Measurements from ENCODE around the gene KNTC1.
"Not testable (repeated sequence)": the region's sequence is repeated elsewhere in the genome, so short reads cannot be mapped to it uniquely, and the experiment has no call there.

Gene KNTC1

DNA sequence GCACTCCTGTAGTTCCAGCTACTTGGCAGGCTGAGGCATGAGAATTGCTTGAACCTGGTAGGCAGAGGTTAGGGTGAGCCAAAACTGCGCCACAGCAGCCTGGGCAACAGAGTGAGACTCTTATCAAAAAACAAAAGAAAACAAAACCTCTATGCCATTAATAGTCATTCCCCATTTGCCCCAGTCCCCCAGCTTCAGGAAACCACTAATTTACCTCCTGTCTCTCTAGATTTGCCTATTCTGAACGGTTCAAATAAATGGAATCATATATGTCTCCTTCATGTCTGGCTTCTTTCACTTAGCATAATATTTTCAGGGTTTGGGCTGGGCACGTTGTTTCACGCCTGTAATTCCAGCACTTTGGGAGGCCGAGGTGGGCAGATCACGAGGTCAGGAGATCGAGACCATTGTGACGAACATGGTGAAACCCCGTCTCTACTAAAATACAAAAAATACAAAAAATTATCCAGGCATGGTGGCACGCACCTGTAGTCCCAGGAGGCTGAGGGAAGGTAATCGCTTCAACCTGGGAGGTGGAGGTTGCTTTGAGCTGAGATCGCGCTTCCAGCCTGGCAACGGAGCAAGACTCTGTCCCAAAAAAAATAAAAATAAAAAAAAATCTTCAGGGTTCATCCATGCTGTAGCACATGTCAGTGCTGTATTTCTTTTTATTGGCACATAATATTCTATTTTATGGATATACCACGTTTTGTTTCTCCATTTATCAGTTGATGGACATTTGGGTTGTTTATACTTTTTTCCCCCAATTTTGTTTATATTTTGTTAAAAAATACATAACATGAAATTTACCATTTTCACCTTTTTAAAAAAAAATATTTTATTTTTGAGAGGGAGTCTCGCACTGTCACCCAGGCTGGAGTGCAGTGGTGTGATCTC lies 31.9 kb downstream of the KNTC1 start:
- DNase-seq (ENCODE audit: low read depth, low spot score): no peak

DNA sequence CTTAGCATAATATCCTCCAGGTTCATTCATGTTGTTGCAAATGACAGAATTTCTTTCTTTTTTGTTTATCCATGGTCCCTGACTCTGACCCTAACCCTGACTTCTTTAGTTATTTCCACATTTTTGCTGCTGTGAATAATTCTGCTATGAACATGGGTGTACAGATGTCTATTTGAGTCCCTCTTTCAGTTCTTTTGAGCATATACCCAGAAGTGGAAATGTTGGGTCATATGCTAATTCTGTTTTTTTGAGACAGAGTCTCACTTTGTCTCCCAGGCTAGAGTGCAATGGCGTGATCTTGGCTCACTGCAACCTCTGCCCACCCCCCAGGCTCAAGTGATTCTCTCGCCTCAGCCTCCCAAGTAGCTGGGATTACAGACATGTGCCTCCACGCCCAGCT lies 33.1 kb downstream of the KNTC1 start:
- DNase-seq (ENCODE audit: low read depth, low spot score): no peak

DNA sequence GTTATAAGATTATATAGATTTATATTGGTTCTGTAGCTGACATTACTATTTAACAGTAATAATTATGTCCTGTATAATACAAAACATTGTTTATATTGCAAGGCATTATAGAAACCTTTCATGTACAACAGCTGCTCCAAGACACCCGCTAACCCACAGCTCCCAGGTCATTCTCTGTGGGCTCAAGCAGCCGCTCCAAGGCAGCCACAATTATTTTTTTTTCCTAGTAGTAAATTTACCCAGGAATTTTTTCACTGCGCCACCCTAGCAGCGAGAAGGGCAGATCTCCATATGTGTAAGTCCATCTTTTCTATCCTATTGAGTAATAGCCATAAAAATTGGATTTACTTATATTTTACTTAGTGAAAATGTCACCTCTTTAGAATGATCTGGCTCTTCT lies 36.3 kb downstream of the KNTC1 start:
- DNase-seq (ENCODE audit: low read depth, low spot score): no peak

DNA sequence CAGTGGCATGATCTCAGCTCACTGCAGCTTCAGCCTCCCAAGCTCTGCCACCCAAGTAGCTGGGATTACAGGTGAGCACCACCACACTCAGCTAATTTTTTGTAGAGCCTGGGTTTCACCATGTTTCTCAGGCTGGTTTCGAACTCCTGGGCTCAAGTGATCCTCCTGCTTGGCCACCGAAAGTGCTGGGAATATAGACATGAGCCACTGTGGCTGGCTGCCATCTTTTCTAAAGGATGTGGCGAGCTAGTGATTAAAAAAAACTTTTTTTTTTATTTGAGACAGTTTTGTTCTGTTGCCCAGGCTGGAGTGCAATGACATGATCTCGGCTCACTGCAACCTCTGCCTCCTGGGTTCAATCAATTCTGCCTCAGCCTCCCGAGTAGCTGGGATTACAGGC lies 39.8 kb downstream of the KNTC1 start:
- DNase-seq (ENCODE audit: low read depth, low spot score): not testable (repeated sequence)

DNA sequence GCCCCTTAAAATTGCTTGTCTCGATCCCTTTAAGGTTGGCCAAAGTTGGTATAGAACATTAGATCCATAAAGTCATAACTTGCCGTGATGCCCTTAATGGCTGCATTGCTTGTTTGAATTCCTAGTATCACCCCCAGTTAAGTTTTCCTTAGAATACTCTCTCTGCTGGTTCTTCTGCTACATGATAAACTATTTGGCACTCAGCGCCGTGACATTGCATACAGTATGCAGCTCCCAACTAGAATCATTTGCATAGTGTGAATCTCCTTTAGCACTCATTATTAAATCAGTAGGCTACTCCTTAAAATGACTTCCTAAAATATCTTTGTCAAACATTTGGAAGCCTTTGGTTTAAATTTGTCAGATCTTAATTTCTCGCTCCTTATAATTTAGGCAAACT lies 42.2 kb downstream of the KNTC1 start:
- no peak for DNase-seq (ENCODE audit: low read depth, low spot score)

DNA sequence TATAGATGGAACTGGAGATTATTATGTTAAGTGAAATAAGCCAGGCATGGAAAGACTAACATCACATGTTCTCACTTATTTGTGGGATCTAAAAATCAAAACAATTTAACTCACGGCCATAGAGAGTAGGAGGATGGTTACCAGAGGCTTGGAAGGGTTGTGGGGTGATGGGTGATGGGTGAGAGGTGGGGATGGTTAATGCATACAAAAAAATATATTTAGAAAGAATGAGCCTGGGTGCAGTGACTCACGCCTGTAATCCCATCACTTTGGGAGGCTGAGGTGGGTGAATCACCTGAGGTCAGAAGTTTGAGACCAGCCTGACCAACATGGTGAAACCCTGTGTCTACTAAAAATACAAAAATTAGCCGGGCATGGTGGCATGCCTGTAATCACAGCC lies 43.0 kb downstream of the KNTC1 start:
- not testable (repeated sequence) for DNase-seq (ENCODE audit: low read depth, low spot score)

DNA sequence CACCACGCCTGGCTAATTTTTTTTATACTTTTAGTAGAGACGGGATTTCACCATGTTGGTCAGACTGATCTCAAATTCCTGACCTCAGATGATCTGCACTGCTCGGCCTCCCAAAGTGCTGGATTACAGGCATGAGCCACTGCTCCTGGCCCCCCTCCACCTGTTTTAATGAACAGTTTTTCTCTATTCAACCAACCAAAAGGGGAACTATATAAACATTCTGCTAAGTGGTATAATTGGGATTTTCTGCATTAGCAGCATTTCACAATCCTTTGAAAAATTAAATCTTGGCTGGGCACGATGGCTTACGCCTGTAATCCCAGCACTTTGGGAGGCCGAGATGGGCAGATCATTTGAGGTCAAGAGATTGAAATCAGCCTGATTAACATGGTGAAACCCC lies 44.8 kb downstream of the KNTC1 start:
- no peak for DNase-seq (ENCODE audit: low read depth, low spot score)

DNA sequence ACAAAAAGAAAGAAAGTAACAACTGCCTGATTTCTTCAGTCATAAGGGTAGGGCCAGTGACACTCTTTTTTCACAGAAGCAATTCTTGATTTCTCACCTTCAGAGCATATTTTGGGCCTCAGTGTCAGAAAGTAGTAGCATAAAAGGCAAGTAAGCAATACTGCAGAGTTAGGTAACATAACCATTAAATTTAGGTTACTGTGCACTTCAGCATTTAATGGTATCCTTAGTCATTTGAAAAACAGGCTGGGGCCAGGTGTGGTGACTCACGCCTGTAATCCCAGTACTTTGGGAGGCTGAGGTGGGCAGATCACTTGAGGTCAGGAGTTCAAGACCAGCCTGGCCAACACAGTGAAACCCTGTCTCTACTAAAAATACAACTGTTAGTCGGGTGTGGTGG lies 56.2 kb downstream of the KNTC1 start:
- not testable (repeated sequence) for DNase-seq (ENCODE audit: low read depth, low spot score)

DNA sequence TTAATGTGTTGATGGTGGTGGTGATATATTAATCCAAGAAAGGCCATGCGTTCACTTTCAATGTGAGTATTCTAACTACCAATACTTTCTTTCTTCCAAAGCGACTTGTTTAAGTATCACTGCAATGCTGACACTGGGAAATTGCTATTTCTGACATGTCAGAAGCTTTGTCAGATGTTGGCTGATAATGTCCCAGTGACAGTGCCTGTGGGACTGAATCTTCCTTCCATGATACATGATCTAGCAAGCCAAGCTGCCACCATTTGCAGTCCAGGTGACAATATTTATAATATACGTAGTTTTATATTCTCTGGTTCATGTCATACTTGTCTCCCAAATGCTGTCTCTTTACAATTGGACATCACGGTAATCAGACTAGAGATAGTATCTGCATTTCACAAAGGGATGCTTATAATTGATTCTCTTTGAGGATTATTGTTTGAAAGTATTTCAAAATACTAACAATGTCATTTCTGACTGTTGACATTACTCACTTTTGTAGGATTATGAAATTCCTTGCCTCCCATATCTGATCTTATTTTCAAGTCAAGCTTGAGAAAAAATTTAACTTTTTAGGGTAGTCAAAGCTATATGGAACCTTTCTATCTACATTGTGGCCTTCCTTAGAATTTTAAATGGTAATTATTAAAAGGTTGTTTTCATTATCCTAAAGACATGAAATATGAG lies 57.3 kb downstream of the KNTC1 start:
- no peak for DNase-seq (ENCODE audit: low read depth, low spot score)

DNA sequence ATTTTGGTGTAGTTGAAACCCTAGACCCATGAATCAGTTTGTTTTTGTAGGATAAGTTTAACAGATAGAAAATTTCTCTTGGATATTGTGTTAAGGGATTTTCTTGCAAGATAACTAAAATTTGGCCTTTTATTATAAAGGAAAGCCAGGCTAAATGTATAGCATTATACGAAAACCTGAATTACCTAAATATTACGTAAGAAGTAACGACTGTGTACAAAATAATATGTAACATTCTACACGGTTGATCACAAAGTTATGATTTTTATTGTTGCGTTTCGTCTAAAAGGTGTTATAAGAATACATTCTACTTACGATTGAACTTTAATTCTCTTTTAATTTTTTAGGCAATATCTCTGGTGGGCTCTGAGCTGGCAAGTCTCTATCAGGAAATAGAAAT lies 63.9 kb downstream of the KNTC1 start:
- no peak for DNase-seq (ENCODE audit: low read depth, low spot score)

DNA sequence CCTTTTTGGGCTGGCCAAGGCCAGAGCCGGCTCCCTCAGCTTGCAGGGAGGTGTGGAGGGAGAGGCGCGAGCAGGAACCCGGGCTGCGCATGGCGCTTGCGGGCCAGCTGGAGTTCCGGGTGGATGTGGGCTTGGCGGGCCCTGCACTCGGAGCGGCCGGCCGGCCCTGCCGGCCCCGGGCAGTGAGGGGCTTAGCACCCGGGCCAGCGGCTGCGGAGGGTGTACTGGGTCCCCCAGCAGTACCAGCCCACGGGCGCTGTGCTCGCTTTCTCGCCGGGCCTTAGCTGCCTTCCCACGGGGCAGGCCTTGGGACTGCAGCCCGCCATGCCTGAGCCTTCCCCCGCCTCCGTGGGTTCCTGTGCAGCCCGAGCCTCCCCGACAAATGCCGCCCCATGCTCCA lies 64.9 kb downstream of the KNTC1 start:
- DNase-seq (ENCODE audit: low read depth, low spot score): not testable (repeated sequence)

DNA sequence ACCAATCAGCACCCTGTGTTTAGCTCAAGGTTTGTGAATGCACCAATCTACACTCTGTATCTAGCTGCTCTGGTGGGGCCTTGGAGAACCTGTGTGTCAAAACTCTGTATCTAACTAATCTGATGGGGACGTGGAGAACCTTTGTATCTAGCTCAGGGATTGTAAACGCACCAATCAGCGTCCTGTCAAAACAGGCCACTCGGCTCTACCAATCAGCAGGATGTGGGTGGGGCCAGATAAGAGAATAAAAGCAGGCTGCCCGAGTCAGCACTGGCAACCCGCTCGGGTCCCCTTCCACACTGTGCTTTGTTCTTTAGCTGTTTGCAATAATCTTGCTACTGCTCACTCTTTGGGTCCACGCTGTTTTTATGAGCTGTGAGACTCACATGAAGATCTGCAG lies 65.5 kb downstream of the KNTC1 start:
- DNase-seq (ENCODE audit: low read depth, low spot score): not testable (repeated sequence)

DNA sequence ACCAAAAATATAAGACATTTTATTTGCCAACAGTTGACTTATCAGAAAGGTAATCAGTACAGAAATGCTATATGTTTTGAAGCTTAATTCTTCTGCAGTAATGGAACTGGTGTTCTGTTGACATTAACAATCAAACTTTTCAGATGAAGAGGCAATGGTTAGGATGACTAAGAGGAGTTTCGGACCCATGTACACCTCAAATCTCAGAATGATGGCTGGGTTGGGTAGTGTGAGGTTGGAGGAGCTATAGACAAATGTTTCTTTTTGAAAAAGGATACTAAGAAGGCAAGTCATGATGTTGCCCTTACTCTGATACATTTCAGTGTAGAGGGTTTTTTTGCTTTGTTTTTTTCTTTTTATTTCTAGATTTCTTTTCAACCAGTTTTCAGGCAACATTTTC lies 66.9 kb downstream of the KNTC1 start:
- no peak for DNase-seq (ENCODE audit: low read depth, low spot score)

DNA sequence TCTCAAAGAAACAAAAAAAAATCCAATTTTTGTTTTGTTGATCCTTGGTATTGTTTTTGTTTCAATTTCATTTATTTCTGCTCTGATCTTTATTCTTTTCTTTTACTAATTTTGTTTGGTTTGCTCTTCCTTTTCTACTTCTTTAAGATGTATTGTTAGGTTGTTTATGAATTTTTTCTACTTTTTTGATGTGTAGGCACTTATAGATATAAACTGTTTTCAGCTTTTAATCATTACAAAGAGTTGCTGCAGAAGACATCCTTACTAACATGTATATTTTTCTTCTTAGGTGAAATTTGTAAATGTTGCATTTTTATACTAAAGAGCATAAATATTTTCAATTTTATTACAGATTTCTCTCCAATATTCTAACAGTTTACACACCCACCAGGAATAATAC lies 69.8 kb downstream of the KNTC1 start:
- DNase-seq (ENCODE audit: low read depth, low spot score): no peak

DNA sequence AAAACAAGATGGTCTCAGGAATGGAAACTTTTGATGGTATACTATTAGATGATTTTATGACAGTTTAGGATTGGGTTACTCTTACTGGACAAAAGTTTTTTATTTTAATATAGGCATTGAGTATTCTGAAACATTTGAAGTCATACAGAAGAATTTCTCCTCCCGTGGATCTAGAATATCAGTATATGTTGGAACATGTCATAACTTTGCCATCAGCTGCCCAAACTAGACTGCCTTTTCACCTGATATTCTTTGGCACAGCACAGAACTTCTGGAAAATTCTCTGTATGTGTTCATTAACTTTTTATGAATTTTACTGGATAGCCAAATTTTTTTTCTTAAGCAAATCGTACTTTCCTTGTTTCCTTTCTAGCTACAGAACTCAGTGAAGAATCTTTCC lies 75.4 kb downstream of the KNTC1 start:
- DNase-seq (ENCODE audit: low read depth, low spot score): no peak

DNA sequence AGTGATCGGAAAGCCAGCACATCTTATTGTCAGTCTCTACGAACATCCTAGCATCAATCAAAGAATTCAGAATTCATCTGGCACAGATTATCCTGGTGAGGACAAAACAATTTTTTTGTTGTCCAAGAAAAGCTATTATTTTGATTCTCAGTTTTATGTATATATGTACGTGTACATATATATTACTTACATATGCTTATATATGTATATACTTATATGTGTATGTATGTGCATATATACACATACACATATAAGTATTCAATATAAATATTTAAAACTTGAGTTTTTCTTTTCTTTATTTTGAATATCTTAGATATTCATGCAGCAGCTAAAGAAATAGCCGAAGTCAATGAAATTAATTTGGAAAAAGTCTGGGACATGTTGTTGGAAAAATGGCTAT lies 77.9 kb downstream of the KNTC1 start:
- no peak for DNase-seq (ENCODE audit: low read depth, low spot score)

DNA sequence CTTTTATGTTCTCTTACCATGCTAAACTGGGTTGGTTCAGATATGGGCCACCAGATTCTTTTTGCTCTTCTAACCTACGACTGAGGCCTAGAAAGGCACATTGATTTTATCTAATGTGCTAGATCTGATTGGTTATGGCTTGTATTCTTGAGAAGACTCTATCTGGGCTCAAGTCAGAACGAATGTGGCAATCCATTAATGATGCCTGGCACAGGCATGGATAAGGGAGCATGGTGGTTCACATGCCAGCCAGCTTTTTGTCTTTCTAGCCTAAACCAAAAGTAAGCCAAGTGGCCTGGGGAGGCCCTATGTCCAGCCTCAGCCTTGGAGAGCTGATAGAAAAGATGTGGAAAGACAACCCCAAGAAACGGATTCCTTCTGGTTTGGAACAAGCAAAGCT lies 82.7 kb downstream of the KNTC1 start:
- no peak for DNase-seq (ENCODE audit: low read depth, low spot score)

DNA sequence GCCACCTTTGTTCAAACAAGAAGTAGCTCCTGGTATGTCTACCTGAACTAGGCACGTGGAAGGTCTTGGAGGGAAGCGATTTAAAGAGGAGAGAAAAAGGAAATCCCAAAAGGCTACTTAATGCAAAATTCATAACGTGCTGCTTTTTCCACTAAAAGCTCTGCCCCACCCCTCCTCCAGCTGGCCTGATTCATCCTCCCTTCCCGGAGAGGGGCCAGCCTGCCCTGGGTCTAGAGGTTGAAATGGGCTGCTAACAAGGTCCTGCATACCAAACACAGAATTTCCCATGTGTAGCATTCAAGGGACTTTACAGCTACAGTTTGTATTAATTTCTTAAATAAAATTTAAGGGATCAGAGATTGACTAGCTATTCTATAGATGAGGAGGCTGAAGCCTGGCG lies 83.2 kb downstream of the KNTC1 start:
- DNase-seq (ENCODE audit: low read depth, low spot score): peak; percentile 3

DNA sequence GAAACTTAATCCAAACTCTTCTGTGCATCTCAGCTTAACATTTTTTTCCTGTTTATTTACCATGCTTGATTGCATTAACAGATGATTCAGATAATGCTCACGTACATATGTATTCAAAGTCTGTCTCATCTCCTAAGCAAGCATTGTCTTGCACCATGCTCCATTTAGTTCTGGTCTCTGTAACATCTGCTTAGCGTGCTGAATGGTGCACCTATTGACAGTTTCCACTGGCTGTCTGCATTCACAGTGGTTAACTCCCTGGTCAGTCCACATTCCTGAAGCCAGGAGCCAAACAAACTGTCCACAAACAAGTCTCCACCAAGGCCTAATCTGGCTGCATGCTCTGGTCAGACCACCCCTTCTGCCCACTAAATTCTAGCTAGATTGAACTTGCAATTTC lies 83.9 kb downstream of the KNTC1 start:
- peak; percentile 66 for DNase-seq (ENCODE audit: low read depth, low spot score)

DNA sequence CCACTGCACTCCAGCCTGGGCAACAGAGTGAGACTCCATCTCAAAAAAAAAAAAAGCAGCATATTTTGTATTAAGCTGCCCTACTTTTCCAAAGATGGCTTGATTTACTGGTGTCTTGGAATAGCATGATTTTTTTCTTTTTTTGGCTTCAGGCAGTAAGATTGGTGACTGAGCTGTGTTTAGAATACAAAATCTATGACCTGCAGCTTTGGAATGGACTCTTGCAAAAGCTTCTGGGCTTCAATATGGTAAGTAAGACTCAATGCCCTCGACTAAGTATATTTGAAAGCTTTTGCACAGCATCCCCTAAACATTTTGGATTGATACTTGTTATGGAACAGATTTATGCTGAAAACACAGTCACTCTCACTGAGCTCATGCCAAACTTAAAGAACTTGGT lies 87.8 kb downstream of the KNTC1 start:
- no peak for DNase-seq (ENCODE audit: low read depth, low spot score)

DNA sequence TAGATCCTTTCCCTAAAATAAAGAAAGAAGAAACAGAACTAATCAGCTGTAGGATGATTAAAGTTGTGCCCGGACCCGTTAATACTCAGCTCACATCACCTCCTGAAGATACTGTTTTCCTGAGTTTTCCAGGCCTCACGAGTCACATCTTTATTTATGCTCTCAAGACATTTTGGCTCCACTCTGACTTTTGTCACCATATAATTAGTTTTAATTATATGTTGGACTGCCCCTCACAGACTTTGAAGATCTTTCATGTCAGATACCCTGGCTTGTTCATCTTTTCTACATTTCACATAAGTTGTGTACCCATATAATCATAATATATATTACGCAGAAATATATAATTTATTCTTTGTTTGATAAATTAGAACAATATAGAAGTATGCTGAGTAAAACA lies 88.7 kb downstream of the KNTC1 start:
- no peak for DNase-seq (ENCODE audit: low read depth, low spot score)

DNA sequence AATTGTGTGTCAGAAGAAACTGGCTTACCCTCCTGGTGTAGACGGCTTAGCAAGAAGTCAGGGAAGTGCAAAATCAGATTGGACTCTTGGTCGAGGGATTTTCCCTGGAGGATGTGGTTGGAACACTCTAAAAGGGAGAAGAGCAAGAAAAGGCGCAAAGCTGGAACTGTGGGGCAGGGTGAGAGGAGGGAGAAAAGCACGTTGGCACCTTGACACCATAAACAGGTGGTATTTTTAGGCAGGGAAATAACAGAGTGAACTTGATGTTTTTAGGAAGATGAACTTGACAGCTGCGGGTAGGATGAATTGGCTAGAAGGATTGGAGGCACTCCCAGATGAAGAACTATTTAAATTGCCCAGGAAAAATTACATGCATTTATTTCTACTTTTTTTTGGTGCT lies 108.4 kb downstream of the KNTC1 start:
- DNase-seq (ENCODE audit: low read depth, low spot score): no peak

DNA sequence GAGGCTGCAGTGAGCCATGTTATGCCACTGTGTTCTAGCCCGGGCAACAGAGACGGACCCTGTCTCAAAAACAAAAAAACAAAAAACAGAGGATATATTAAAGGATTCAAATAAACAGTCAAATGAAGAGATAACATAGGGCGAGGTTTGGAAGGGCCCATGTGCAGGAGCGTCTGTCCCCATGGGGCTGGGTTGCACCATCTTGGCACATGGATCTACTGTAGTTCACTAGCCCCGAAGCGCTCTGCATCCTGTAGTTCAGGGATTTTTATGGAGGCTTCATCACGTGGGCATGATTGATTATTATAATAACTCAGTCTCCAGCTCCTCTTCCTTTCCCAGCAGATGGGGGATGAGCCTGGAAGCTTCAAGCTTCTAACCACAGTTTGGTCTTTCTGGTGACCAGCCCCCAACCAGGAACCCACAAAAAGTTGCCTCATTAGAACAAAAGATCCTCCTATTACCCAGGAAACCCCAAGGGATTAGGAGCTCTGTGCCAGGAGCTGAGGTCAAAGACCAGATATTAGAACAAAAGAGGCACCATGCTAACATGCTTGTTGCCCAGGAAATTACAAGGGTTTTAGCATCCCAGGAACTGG lies 116.3 kb downstream of the KNTC1 start:
- no peak for DNase-seq (ENCODE audit: low read depth, low spot score)

Measured in ELF-1 (cell line).